Forelimb muscle (tissue), 1 donor: ENCODE results near the gene F5. TPM values are rescaled to one million over a fixed set of nuclear protein-coding genes. Genes with fewer than 3 reads are reported as not detected.

ENCODE experiments used
- DNase-seq: peaks from one replicate; pipeline ENCODE4 v3.0.0-alpha.2; 2013; ENCODE audit warnings: low read depth
- polyA plus RNA-seq: library from polyadenylated mRNA; unstranded; fragments of 120-200 nt; gene quantifications from one replicate; pipeline ENCODE4 v1.2.1, GENCODE V29; 2013; ENCODE audit not compliant: insufficient read length

The F5 gene
- 0.11 TPM for polyA plus RNA-seq

GRCh38 chr1:169586395-169587255 lies at the start of gene F5:
TSS of gene F5 (minus strand) at chr1:169586481. CDS start at chr1:169586386, 95 bp downstream.
- DNase-seq: no peak

- DNase-seq: no peak
Measured at GRCh38 chr1:169634877-169635276, 48.6 kb upstream of the F5 start.

- DNase-seq: no peak
Measured at GRCh38 chr1:169634145-169634544, 47.9 kb upstream of the F5 start.

GRCh38 chr1:169631249-169631648 lies 45.0 kb upstream of the F5 start:
- DNase-seq: no peak

GRCh38 chr1:169630006-169630405 lies 43.7 kb upstream of the F5 start, which contains the start of gene SELP:
TSS of gene SELP (minus strand) at chr1:169630124. CDS start at chr1:169630074, 50 bp downstream.
- DNase-seq: no peak

GRCh38 chr1:169624912-169625311 lies 38.6 kb upstream of the F5 start:
- DNase-seq: no peak

GRCh38 chr1:169624122-169624521 lies 37.8 kb upstream of the F5 start:
- DNase-seq: no peak

- DNase-seq: no peak
Measured at GRCh38 chr1:169623132-169623926, 37.0 kb upstream of the F5 start.

GRCh38 chr1:169620565-169620964 lies 34.3 kb upstream of the F5 start:
- DNase-seq: no peak

GRCh38 chr1:169618367-169618766 lies 32.1 kb upstream of the F5 start:
- DNase-seq: no peak

GRCh38 chr1:169615803-169616202 lies 29.5 kb upstream of the F5 start:
- no peak for DNase-seq

- no peak for DNase-seq
Measured at GRCh38 chr1:169610858-169611257, 24.6 kb upstream of the F5 start.

- no peak for DNase-seq
Measured at GRCh38 chr1:169610108-169610507, 23.8 kb upstream of the F5 start.

GRCh38 chr1:169608226-169608625 lies 21.9 kb upstream of the F5 start:
- no peak for DNase-seq

GRCh38 chr1:169604781-169605560 lies 18.7 kb upstream of the F5 start:
- no peak for DNase-seq

- no peak for DNase-seq
Measured at GRCh38 chr1:169601096-169601881, 15.0 kb upstream of the F5 start.

GRCh38 chr1:169595764-169596711 lies 9.8 kb upstream of the F5 start:
- DNase-seq: no peak

GRCh38 chr1:169594391-169594790 lies 8.1 kb upstream of the F5 start:
- DNase-seq: no peak

- no peak for DNase-seq
Measured at GRCh38 chr1:169590932-169591331, 4.7 kb upstream of the F5 start.
